ENCODE data around the gene ALDH1B1.

- TF ChIP-seq BHLHE40 (IDR thresholded peaks at IDR 0.05; ENCODE audit: borderline replicate concordance) = no peak
- TF ChIP-seq SP1 (IDR thresholded peaks at IDR 0.05) = no peak
These were observed 24.0 kb downstream of the ALDH1B1 start for GRCh38 chr9:38416461-38416860.
